Measurements from ENCODE around the gene NUP210.
A peak's percentile ranks its signal among the peaks of the same experiment; 100 is the strongest.
"Not testable (repeated sequence)": the region's sequence is repeated elsewhere in the genome, so short reads cannot be mapped to it uniquely, and the experiment has no call there.

NUP210 gene

DNA sequence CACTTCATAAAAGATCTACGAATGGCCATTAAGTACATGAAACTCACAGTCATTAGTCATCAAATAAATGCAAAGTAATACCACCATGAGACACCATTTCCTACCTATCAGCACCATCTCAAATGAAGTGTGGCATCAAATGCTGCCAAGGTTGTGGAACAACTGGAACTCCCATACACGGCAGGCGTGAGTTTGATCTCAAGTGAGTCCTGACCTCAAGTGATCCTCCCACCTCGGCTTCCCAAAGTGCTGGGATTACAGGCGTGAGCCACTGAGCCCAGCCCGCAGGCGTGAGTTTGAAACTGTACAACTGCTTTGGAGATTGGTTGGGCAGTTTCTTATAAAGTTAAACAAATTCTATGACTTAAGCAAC is 31.2 kb upstream of the NUP210 start:
- TF ChIP-seq, protein P1, sequence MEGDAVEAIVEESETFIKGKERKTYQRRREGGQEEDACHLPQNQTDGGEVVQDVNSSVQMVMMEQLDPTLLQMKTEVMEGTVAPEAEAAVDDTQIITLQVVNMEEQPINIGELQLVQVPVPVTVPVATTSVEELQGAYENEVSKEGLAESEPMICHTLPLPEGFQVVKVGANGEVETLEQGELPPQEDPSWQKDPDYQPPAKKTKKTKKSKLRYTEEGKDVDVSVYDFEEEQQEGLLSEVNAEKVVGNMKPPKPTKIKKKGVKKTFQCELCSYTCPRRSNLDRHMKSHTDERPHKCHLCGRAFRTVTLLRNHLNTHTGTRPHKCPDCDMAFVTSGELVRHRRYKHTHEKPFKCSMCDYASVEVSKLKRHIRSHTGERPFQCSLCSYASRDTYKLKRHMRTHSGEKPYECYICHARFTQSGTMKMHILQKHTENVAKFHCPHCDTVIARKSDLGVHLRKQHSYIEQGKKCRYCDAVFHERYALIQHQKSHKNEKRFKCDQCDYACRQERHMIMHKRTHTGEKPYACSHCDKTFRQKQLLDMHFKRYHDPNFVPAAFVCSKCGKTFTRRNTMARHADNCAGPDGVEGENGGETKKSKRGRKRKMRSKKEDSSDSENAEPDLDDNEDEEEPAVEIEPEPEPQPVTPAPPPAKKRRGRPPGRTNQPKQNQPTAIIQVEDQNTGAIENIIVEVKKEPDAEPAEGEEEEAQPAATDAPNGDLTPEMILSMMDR (conservative IDR thresholded peaks at IDR 0.05; ENCODE audit: low read depth, low read length), result no peak
- peak overlapping the region; percentile 69 for H3K4me3 ChIP-seq (ENCODE audit: low read depth, low read length)
- no peak for DNase-seq (ENCODE audit: low read depth)

DNA sequence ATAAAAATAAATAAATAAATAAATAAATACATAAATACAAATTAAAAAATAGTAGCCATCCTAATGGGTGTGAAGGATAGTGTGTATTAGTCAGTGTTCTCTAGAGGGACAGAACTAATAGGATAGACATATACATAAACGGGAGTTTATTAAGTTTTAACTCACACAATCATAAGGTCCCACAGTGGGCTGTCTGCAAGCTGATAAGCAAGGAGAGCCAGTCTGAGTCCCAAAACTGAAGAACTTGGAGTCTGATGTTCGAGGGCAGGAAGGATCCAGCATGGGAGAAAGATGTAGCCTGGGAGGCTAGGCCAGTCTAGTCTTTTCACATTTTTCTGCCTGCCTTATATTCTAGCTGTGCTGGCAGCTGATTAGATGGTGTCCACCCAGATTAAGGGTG is 22.8 kb upstream of the NUP210 start:
- DNase-seq (ENCODE audit: low read depth); H3K4me3 ChIP-seq (ENCODE audit: low read depth, low read length): not testable (repeated sequence)

DNA sequence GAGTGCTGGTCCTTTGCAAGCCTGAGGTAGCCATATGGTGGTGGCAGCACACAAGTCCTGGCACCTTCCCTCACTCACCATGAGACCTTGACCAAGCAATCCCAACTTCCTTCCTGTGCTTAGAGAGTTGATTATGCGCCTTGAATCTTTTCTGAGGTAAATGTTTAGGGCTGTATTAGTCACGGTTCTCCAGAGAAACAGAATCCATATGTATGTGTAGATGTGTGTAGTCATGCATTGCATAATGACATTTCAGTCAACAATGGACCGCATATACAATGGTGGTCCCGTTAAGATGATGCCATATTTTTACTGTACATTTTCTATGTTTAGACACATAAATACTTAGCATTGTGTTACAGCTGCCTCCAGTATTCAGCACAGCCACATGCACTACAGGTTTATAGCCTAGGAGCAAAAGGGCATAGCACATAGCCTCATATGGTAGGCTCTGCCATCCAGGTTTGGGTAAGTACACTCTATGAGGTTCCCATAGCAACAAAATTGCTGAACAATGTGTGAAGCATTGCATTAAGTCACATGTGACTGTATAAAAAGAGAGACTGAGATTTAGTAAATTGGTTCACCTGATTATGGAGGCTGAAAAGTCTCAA is 20.2 kb upstream of the NUP210 start:
- TF ChIP-seq, protein P1 (conservative IDR thresholded peaks at IDR 0.05; ENCODE audit: low read depth, low read length), result no peak
- H3K4me3 ChIP-seq (ENCODE audit: low read depth, low read length), result no peak overlapping the region
- no peak for DNase-seq (ENCODE audit: low read depth)

DNA sequence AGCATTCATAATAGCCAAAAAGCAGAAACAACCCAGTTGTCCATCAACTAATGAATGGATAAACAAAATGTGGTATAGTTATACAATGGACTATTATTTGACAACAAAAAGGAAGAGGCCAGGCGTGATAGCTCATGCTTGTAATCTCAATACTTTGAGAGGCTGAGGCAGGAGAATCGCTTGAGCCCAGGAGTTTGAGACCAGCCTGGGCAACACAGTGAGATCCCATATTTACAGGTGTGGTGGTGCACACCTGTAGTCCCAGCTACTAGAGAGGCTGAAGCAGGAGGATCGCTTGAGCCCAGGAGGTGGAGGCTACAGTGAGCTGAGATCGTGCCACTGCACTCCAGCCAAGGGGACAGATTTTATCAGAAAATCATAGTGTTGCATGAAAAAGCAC is 16.1 kb upstream of the NUP210 start:
- H3K4me3 ChIP-seq (ENCODE audit: low read depth, low read length); DNase-seq (ENCODE audit: low read depth): not testable (repeated sequence)

DNA sequence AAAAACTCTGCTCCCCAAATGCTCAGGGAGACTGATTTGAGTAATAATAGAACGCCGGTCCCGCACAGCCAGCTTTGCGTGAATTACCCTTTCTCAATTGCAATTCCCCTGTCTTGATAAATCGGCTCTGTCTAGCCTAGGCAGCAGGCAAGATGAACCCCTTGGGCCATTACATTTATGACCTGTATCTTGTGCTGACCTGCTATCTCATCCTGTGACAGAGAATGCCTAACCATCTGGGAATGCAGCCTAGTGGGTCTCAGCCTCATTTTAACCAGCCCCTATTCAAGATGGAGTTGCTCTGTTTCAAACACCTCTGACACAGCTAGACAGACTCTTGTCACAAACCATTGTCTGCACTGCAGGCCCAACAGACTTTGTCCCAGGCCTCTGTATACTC is 13.8 kb upstream of the NUP210 start:
- DNase-seq (ENCODE audit: low read depth), result no peak
- TF ChIP-seq, protein P1 (conservative IDR thresholded peaks at IDR 0.05; ENCODE audit: low read depth, low read length), result no peak
- no peak overlapping the region for H3K4me3 ChIP-seq (ENCODE audit: low read depth, low read length)

DNA sequence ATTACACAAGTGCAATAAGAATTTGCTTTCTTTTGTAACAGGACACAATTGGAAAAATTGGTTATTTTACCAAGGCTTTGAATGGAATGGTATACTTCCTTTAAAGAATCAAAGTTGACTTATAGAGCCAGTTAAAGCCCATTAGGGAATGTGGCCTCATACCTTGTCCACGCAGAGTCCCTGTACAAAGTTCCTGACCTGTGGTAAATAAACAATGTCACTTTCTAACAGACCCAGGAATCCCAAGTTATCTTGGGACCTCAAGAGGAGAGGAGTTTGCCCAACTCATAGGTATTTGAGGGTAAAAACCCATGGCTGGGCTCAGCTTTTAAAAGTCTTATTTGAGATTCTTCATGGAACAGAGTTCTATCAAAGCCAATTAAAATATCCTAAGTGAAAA is 12.0 kb upstream of the NUP210 start:
- no peak overlapping the region for H3K4me3 ChIP-seq (ENCODE audit: low read depth, low read length)
- TF ChIP-seq, protein P1 (conservative IDR thresholded peaks at IDR 0.05; ENCODE audit: low read depth, low read length), result no peak
- no peak for DNase-seq (ENCODE audit: low read depth)

DNA sequence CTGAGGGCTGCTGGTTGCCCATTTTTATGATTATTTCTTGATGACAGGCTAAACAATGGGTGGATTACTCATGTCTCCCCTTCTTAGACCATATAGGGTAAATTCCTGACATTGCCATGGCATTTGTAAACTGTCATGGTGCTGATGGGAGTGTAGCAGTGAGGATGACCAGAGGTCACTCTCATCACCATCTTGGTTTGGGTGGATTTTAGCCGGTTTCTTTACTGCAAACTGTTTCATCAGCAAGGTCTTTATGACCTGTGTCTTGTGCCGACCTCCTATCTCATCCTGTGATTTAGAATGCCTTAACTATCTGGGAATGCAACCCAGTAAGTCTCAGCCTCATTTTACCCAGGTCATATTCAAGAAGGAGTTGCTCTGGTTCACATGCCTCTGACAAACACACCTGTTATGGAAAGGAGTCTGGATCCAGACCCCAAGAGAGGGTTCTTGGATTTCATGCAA is 10.3 kb upstream of the NUP210 start:
- not testable (repeated sequence) for DNase-seq (ENCODE audit: low read depth)

DNA sequence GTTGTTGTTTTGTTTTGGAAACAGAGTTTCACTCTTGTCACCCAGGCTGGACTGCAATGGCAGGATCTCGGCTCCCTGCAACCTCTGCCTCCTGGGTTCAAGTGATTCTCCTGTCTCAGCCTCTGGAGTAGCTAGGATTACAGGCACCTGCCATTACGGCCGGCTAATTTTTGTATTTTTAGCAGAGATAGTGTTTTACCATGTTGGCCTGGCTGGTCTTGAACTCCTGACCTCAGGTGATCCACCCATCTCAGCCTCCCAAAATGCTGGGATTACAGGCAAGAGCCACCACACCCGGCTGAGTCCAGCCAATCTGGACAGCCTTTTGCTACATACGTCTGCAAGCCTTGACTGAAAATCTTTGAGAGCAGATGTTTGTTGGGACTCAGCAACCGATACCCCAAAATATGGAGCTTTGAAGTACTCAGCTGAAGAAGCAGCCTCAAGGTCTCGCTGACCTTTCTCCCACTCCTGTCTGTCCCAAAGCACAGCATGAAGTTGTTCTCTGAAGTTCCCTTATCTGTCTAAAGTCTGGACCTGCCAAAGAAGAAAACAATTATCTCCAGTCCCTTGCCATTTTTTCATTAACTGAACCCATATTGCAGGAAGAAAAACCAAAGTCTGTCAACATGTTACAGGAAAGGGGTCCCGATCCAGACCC is 9.6 kb upstream of the NUP210 start:
- TF ChIP-seq, protein P1 (conservative IDR thresholded peaks at IDR 0.05; ENCODE audit: low read depth, low read length), result no peak
- no peak overlapping the region for H3K4me3 ChIP-seq (ENCODE audit: low read depth, low read length)
- no peak for DNase-seq (ENCODE audit: low read depth)

More for the DNA sequence above, 10.3 kb upstream of the NUP210 start:
- H3K4me3 ChIP-seq (ENCODE audit: low read depth, low read length), result not testable (repeated sequence)

DNA sequence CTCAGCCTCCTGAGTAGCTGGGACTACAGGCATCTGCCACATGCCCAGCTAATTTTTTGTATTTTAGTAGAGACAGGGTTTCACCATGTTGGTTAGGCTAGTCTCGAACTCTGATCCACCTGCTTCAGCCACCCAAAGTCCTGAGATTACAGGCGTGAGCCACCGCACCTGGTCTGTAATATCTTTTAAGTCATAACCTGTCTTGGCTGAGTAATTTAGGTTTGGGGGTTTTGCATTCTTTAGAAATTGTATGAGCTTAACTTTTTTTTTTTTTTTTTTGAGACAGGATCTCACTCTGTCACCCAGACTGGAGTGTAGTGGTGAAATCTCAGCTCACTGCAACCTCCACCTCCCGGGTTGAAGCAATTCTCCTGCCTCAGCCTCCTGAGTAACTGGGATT is 8.6 kb upstream of the NUP210 start:
- H3K4me3 ChIP-seq (ENCODE audit: low read depth, low read length); DNase-seq (ENCODE audit: low read depth): not testable (repeated sequence)

All from choroid plexus epithelial cell (primary cell).